Gastrocnemius medialis (tissue), 4 donors: ENCODE measurements around the gene SLC26A9. TPM values are rescaled to one million over a fixed set of nuclear protein-coding genes. Genes with fewer than 3 reads are reported as not detected.
A peak's percentile ranks its signal among the peaks of the same experiment; 100 is the strongest.

ENCODE experiments used
- ATAC-seq, 2 donors: fragments of 150-250 bp; one replicate each; pipeline ENCODE4 v1.9.1; 2016
- DNase-seq, 2 donors: peaks; one replicate each; pipeline ENCODE4 v3.0.0-alpha.2; 2019
- H3K27ac ChIP-seq, 4 donors: fragments of 200-600 bp; sonication (generic); 1 replicate in 1 of 4; 2 replicates in 3 of 4; pipeline ENCODE4 v1.5.1; 2016 to 2018; ENCODE audit warnings: mild to moderate bottlenecking in 2 of 4, moderate library complexity in 1 of 4
- H3K27me3 ChIP-seq, 3 donors: fragments of 200-600 bp; sonication (generic) in 2 of 3; 1 replicate in 1 of 3; 2 replicates in 2 of 3; pipeline versions ENCODE4 v1.5.1 to v1.6.0; 2016 to 2019; ENCODE audit warnings: mild to moderate bottlenecking in 1 of 3, moderate library complexity in 1 of 3
- H3K36me3 ChIP-seq, 2 donors: fragments of 200-600 bp; sonication (generic) in 1 of 2; one replicate each; pipeline ENCODE4 v1.5.1; 2017 to 2018
- H3K4me1 ChIP-seq, 2 donors: fragments of 200-600 bp; sonication (generic) in 1 of 2; one replicate each; pipeline ENCODE4 v1.5.1; 2016 to 2017; ENCODE audit warnings: mild to moderate bottlenecking in 2 of 2
- H3K4me3 ChIP-seq, 4 donors: fragments of 200-600 bp; sonication (generic) in 3 of 4; 1 replicate in 1 of 4; 2 replicates in 3 of 4; pipeline ENCODE4 v1.5.1; 2016 to 2019; ENCODE audit warnings: mild to moderate bottlenecking in 2 of 4
- H3K9me3 ChIP-seq, 3 donors: fragments of 200-600 bp; sonication (generic) in 2 of 3; 1 replicate in 1 of 3; 2 replicates in 2 of 3; pipeline ENCODE4 v1.5.1; 2016 to 2019
- CTCF ChIP-seq, 5 experiments: fragments of 450-650 bp in 3 of 5; fragments of 200-600 bp in 2 of 5; sonication (generic) in 2 of 5; IDR thresholded peaks in 4 of 5; conservative IDR thresholded peaks in 1 of 5; 1 replicate in 4 of 5; 2 replicates in 1 of 5; pipeline ENCODE4 v1.5.1; 2016 to 2019; ENCODE audit warnings: antibody characterized with exemption in 5 of 5, mild to moderate bottlenecking in 3 of 5, moderate library complexity in 3 of 5
- POLR2A ChIP-seq, 2 donors: fragments of 450-650 bp; IDR thresholded peaks; one replicate each; pipeline ENCODE4 v1.6.1; 2017; ENCODE audit warnings: antibody characterized with exemption in 2 of 2, mild to moderate bottlenecking in 2 of 2, moderate library complexity in 2 of 2
- in situ Hi-C, 4 donors: fragments of 200-750 bp; cut with MboI; loops; one replicate each; pipeline versions ENCODE4 v1.15.0 to v1.8.0; 2017; ENCODE audit warnings: low sequenced_read_pairs in 4 of 4
- intact Hi-C: fragments of 100-400 bp; cut with DNase I; formaldehyde crosslinking; loops from one replicate; pipeline ENCODE4 v1.15.1; 2023; ENCODE audit warnings: low total_unique reads
- total RNA-seq, 4 donors: library from RNA; depleted of rRNA; stranded (reverse); fragments of >200 nt; gene quantifications; one replicate each; pipeline versions ENCODE4 v1.1.0 to v1.2.3, GENCODE V29; 2016

Gene SLC26A9
- total RNA-seq, 4 donors from 2014 or later = 0.10 to 0.32 (median 0.26) TPM

DNA sequence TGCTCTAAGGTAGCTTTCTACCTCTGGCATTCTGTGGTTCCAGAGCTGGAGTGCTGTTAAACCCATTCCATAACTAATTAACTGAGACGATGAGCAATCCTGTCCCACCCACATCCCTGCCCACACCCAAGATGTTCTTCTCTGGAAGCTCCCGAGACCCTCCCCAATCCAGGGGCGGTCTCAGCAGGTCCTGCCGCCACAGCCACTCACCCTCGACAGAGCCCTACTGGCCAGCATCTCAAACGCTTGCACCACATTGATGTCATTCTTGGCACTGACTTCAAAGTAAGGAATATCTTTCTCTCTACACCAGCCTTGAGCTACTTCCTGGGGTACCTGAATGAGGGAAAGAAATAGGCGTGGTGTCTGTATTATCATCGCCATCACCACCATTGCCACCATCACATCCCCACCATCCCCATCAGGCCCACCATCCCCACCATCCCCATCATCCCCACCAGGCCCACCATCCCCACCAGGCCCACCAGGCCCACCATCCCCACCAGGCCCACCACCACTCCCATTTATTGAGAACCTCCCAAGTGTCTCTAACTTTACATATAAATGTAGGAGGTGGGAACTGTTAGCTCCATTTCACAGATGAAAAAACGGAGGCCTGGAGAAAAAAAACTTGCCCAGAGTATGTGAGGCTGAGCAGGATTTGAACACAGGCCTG is 42.2 kb upstream of the SLC26A9 start:
- ATAC-seq = no peak
- no peaks in the 10 kb centered on the region for H3K27me3 ChIP-seq
- DNase-seq = no peak
- H3K4me1 ChIP-seq = peaks cover 0 to 4% of the 10 kb centered on the region in 2 donors
- intact Hi-C loops (no loop called here), in situ Hi-C loops (loop anchor here in 3 of 4 donors (5.0 to 25.0 kb wide), 5 partner anchors 71 to 323 kb away; no protein-coding TSS in a partner anchor)
- H3K9me3 ChIP-seq = no peaks in the 10 kb centered on the region
- no peaks in the 10 kb centered on the region for H3K36me3 ChIP-seq
- no peak overlapping the region for H3K27ac ChIP-seq
- no peak for TF ChIP-seq POLR2A (IDR thresholded peaks at IDR 0.05)
- TF ChIP-seq CTCF (IDR thresholded peaks at IDR 0.05 in 4 of 5, conservative IDR thresholded peaks at IDR 0.05 in 1 of 5) = no peak
- H3K4me3 ChIP-seq = no peak overlapping the region

DNA sequence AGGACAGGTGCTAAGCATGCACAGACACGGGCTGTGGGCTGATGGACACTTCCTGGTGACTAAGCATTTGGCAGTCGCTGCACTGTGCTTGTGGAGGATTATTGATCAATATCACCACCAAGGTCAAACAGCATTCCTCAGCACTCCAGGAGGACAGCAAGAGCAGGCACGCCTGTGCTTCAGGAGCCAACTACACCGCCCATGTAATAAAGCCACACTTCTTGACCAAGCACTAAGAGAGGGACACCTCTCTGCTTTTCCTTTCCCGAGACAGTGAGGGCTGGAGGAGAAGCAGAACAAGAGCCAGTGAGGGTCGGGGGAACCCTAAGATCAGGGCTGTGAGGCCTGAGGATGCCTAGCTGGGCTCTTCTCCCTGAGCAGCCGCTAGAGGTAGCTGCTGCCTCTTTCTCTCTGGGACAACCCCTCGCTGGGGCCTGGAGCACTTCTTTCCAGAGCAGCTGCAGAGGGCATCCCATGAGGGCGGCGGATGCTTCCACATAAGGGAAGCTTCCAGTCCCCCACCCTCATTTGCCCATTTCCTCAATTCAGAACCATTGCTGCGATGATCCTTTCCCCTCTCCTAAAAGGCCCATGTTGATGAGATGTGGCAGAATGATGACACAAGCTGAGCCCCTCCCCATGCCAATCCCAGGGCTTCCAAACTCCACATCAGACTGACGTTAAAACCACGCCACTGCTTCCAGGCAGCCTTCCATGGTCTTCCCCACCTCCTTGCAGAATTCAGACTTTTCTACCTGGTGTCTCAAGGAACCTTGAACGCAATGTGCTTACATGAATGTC is 40.9 kb upstream of the SLC26A9 start:
- Histone ChIP-seq H3K4me1 (peaks cover 0 to 4% of the 10 kb centered on the region in 2 donors), H3K4me3 (no peak overlapping the region), H3K27ac (no peak overlapping the region), H3K36me3 (no peaks in the 10 kb centered on the region), H3K9me3 (no peaks in the 10 kb centered on the region), H3K27me3 (no peaks in the 10 kb centered on the region)
- TF ChIP-seq CTCF (IDR thresholded peaks at IDR 0.05 in 4 of 5, conservative IDR thresholded peaks at IDR 0.05 in 1 of 5) (peak; percentile 38 to 67 (median 58)), POLR2A (IDR thresholded peaks at IDR 0.05) (no peak)
- in situ Hi-C loops = loop anchor here (5.0 to 25.0 kb wide), 8 partner anchors 62 to 322 kb away; no protein-coding TSS in a partner anchor
- DNase-seq (peak; percentile 38 to 50), ATAC-seq (peak; percentile 71 to 82)
- intact Hi-C loops = loop anchor here (1.0 kb wide), 1 partner anchor 122 kb away; no protein-coding TSS in a partner anchor

GRCh38 chr1:205981257-205981656 is 38.0 kb upstream of the SLC26A9 start:
- no peaks in the 10 kb centered on the region for H3K27me3 ChIP-seq
- H3K9me3 ChIP-seq = no peaks in the 10 kb centered on the region
- no peak for ATAC-seq
- H3K27ac ChIP-seq = no peak overlapping the region
- intact Hi-C loops (no loop called here), in situ Hi-C loops (loop anchor here (5.0 to 25.0 kb wide), 8 partner anchors 59 to 319 kb away; no protein-coding TSS in a partner anchor)
- TF ChIP-seq POLR2A (IDR thresholded peaks at IDR 0.05) = no peak
- no peak for TF ChIP-seq CTCF (IDR thresholded peaks at IDR 0.05 in 4 of 5, conservative IDR thresholded peaks at IDR 0.05 in 1 of 5)
- H3K4me3 ChIP-seq = no peak overlapping the region
- no peak for DNase-seq
- peaks cover 7 to 11% of the 10 kb centered on the region in 2 donors for H3K4me1 ChIP-seq
- H3K36me3 ChIP-seq = no peaks in the 10 kb centered on the region

GRCh38 chr1:205980237-205980870 is 37.1 kb upstream of the SLC26A9 start:
- Histone ChIP-seq H3K9me3 (no peaks in the 10 kb centered on the region), H3K27ac (no peak overlapping the region), H3K27me3 (no peaks in the 10 kb centered on the region), H3K4me1 (peaks cover 14 to 20% of the 10 kb centered on the region in 2 donors), H3K4me3 (no peak overlapping the region), H3K36me3 (no peaks in the 10 kb centered on the region)
- in situ Hi-C loops = loop anchor here (5.0 to 25.0 kb wide), 8 partner anchors 58 to 318 kb away; no protein-coding TSS in a partner anchor
- TF ChIP-seq POLR2A (IDR thresholded peaks at IDR 0.05) (no peak), CTCF (IDR thresholded peaks at IDR 0.05 in 4 of 5, conservative IDR thresholded peaks at IDR 0.05 in 1 of 5) (no peak)
- ATAC-seq (no peak), DNase-seq (no peak)
- intact Hi-C loops = no loop called here
